ENCODE data around the gene DDN.

DDN gene

GRCh38 chr12:48982397-48983080 is 16.6 kb downstream of the DDN start:
- DNase-seq (ENCODE audit: low read depth in 3 of 3) = no peak

- no peak for DNase-seq (ENCODE audit: low read depth in 3 of 3)
Measured at GRCh38 chr12:48981757-48982157, 17.4 kb downstream of the DDN start.

- DNase-seq (ENCODE audit: low read depth in 3 of 3) = no peak
Measured at GRCh38 chr12:48980953-48981756, 18.0 kb downstream of the DDN start.

DNA sequence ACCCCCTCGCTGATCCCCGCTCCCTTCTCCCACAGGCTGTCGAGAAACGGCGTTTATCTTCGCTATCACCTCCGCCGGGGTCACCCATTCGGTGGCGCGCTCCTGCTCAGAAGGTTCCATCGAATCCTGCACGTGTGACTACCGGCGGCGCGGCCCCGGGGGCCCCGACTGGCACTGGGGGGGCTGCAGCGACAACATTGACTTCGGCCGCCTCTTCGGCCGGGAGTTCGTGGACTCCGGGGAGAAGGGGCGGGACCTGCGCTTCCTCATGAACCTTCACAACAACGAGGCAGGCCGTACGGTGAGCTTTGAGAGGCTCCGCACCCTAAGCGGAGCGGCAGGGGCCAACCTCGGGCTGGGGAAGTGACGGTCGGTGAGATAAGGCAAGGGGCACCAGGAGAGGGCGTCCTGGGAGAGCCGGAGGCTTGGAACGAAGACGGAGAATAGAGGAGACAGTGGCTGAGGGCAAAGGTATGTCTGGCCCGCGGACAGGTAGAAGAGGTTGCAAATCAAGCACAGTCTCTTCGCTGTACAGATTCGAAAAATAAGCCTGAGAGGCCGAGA is 18.7 kb downstream of the DDN start:
- no peak for DNase-seq (ENCODE audit: low read depth in 3 of 3)

DNA sequence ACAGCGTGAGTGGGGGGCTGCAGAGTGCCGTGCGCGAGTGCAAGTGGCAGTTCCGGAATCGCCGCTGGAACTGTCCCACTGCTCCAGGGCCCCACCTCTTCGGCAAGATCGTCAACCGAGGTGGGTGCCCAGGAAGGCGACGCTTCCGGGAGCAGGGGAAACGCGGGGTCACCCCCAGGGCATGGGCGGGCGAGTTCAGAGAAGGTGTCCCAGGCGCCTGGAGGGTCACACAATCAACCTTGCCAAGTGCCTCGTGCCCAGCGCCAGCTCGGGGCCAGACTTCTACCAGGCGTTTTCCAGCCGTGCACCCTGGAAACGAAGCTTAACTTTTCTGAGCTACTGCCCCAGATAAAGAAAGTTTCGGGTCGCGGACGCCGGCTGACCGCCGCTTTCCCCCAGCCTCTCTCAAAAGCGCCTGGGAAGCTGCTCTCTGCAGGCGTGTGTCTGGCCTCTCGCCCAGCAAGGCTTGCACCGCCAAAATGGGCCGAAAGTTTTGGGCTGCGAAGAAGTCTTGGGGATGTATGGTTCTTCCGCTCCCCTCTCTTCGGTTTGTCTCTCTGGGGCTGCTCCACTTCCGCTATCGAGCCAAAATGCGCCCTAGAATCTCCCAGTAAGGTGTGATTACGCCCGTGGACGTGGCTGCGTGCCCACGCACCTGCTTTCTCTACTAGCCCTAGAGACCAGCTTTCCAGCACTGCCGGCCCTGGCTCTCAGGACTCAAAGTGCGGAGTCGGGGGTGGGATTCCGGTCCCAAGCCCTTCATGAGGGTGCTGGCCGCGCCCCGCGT is 19.4 kb downstream of the DDN start:
- DNase-seq (ENCODE audit: low read depth in 3 of 3) = no peak

GRCh38 chr12:48978741-48979601 is 20.2 kb downstream of the DDN start:
- no peak for DNase-seq (ENCODE audit: low read depth in 3 of 3)

- DNase-seq (ENCODE audit: low read depth in 3 of 3) = no peak
Measured at GRCh38 chr12:48978291-48978740, 20.9 kb downstream of the DDN start, which contains the start of gene WNT1. WNT1 (plus strand) TSS chr12:48978322; CDS start chr12:48978651, 329 bp downstream.

DNA sequence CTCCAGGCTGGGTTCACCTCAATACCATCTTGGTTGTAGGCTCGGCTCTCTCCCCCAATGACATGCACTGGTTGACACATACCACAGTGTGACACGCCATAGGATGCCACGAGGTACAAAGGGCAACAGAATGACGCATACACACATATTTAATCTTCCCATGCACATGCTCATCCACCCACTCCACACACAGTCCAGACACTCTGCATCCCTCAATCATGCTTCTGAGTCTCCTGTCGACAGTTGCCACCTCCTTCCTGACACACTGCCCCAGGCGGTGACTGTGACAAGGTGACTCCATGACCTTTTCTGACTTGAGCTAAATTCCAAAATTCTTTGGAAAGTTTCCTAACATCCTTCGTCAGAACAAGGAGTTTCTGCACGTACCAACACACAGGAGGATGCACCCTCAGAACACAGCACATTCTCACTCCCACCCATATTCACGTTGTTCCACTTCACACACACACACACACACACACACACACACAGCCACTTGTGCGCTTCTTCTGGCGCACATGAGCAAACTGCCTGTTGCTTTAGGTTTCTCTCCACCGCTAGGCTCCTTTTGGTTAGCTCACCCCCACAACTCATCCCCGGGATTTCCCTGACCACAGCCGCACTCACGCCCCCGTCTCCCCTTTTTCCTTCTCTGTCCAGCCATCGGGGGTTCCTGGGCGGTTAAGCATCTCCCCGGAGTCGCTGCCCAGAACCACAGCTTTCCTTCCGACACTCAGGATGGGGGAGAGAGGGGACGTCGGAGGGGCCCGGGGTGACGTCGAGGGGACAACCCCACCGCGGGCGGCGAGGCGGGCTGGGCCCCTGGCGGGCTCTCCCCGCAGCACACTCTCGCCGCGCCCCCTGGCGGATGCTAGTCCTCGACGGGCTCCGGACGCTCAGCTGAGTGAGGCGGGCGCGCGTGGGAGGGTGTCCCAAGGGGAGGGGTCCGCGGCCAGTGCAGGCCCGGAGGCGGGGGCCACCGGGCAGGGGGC is 21.6 kb downstream of the DDN start:
- DNase-seq (ENCODE audit: low read depth in 3 of 3) = peak; percentile 60 to 88 (median 75)

GRCh38 chr12:48973941-48974673 is 25.1 kb downstream of the DDN start:
- DNase-seq (ENCODE audit: low read depth in 3 of 3) = no peak

DNA sequence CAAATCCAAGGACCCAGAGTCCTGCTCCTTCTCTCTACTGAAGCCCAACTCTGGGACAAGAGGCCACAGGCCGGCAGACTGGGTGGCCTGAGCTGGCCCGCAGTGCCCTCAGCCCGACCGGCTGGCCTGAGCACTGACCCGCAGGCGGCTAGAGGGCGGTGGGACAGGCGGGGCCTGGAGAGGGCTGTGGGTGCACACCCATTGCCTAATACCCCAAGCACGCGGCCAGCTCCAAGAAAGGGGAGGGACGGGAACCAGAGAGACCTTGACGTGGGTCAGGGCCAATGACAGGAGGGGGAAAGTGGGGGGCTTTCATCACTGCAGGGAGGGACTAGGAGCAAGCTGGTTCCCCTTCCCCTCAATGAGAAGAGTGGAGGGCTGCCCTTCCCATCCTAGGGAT is 25.6 kb downstream of the DDN start:
- no peak for DNase-seq (ENCODE audit: low read depth in 3 of 3)

- no peak for DNase-seq (ENCODE audit: low read depth in 3 of 3)
Measured at GRCh38 chr12:48972952-48973483, 26.2 kb downstream of the DDN start.

GRCh38 chr12:48972213-48972951 is 26.8 kb downstream of the DDN start:
- no peak for DNase-seq (ENCODE audit: low read depth in 3 of 3)

DNA sequence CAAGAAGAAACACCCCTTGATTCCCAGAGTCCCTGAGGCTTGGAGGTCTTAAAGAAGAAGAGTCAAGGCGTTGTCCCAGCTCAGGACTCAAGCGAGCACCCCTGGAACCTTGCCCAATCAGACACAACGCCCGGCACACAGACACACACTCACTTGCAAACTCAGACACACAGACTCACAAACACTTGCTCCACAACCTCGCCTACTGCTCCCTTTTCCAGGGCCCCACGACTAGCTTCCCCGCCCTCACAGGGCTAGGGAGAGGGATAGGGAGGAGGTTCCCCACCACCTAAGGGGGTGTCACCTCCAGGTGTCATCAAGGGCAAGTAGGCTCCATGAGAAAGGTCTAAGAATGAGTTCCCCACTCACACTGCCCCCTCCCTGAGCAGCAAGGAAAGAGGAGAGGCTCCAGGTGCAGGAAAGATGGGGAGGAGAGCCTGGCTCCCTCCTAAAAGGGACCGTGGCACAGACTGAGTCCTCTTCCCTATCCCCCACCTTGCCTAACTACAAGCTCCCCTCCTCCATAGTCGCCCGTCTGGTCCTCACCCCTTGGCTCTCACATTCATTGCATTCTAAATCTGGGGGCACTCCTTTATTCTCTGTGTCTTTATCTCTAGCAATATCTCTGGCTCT is 28.4 kb downstream of the DDN start:
- no peak for DNase-seq (ENCODE audit: low read depth in 3 of 3)

- DNase-seq (ENCODE audit: low read depth in 3 of 3) = no peak
Measured at GRCh38 chr12:48969833-48970701, 29.1 kb downstream of the DDN start.

DNA sequence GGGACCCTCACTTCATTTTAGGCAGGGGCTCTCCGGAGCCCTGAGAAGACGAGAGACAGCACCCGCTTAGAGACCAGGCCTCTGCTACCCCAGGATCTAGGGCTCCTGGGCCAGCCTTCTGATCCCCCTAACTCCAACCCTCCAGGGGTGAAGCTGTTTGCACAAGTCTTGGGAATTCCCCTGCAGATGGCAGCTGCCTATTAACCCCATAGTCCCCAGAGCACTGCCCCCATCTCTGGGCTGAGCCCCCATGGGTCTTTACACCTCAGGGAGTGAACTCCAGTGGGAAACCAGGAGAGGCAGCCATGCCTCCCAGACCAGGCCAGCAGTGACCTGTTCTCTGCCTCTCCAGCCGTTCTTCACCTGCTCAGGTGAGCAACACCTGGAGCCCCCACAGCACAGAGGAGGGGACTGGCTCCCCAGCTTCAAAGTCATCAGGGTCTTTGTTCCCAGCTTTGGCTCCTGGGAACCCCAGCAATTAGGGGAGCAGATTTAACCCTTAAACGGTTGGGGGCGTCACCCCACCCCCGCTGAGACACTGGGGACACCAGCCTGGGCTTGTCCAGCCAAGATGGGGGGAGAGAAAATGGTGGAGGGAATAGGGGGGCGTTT is 29.9 kb downstream of the DDN start:
- no peak for DNase-seq (ENCODE audit: low read depth in 3 of 3)

GRCh38 chr12:48968467-48968866 is 30.7 kb downstream of the DDN start:
- DNase-seq (ENCODE audit: low read depth in 3 of 3) = no peak

Measured in stimulated activated CD4-positive, alpha-beta T cell treated with anti-CD3 and anti-CD28 coated beads, TNF-alpha, amount 100 ng/mL, for 48 hours (primary cell).